ENCODE results near the gene ERI2. TPM values are rescaled to one million over a fixed set of nuclear protein-coding genes. Genes with fewer than 3 reads are reported as not detected.

The ERI2 gene, protein sequence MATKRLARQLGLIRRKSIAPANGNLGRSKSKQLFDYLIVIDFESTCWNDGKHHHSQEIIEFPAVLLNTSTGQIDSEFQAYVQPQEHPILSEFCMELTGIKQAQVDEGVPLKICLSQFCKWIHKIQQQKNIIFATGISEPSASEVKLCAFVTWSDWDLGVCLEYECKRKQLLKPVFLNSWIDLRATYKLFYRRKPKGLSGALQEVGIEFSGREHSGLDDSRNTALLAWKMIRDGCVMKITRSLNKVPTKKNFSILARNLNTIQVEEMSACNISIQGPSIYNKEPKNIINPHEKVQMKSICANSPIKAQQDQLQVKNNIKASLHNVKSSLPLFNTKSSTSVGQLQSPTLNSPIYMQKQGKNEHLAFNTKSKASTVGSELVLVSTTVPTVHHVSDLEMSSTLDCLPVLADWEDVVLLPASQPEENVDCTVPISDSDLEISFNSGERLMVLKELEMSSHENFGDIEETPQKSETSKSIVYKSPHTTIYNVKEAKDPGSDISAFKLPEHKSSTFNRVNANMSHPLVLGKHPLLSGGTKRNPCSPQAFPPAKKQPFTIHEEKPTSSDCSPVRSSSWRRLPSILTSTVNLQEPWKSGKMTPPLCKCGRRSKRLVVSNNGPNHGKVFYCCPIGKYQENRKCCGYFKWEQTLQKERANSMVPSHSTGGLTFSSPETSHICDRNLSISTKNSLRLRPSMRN
- total RNA-seq: 11.5 TPM
- long read RNA-seq, partial matches to known transcripts: 2 of 10 reads
- long read RNA-seq, other reads (novel, unspliced or antisense): 5 of 10 reads

GRCh38 chr16:20806168-20807050 lies at the start of gene ERI2, which contains the start of gene REXO5:
ERI2 (minus strand) TSS chr16:20806472; CDS start chr16:20806430, 42 bp downstream.
REXO5 (plus strand) TSS chr16:20806527; CDS start chr16:20806954, 427 bp downstream.
- ATAC-seq: peak; percentile 95
- peak; percentile 92 for DNase-seq
- intact Hi-C loops (cut with micrococcal nuclease): no loop called here

DNA sequence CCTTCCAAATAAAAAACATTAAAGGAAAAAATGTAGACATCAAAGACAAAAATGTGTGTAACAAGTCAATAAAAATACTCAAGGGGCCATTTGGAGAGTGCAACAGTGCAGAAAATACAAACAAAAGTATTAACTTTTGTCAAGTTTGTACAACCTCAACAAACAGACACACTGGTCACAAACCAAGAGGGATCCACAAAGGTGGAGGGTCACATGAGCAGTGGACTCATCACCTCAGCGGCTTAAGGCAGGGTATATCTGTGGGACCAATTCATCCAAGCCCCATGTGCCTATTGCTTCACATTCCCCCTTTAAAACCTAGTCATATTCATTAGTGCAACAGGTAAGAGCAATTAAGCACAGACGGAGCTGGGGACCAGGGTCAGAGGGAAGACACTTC lies 48.7 kb upstream of the ERI2 start:
- intact Hi-C loops (cut with micrococcal nuclease): loop anchor here (10.0 kb wide), 1 partner anchor 50 kb away; the partner anchor contains the start of genes DCUN1D3 and LYRM1
- no peak for ATAC-seq
- DNase-seq: no peak

DNA sequence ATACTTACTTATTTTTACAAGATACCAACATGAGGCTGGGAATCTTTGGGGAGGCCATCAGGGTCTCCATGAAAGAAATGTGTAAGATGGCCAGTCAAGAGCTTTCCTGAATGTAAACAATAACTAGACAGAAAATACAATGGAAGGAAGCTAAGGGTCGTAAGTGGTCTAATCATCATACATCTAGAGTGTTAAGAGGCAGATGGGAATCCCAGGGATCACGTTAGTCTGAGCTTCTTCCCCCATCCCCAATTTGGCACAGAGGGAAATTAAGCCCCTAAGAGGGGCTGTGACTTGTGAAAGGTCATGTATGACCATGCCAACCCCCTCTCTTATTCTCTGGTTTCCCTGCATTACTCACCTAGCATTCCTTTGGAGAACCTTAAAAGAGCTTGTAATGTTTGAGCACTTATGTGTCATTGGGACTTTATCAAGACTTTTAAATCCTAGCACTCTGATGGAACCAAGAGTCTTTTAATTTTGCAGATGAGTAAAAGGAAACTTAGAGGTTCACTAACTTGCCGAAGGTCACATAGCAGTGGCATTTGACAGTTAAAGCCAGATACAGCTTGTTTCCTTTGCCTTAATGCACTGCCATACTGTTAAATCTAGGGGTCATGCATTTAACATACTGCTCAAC lies 47.8 kb upstream of the ERI2 start:
- ATAC-seq: no peak
- no peak for DNase-seq
- intact Hi-C loops (cut with micrococcal nuclease): loop anchor here (10.0 kb wide), 1 partner anchor 51 kb away; the partner anchor contains the start of genes DCUN1D3 and LYRM1

DNA sequence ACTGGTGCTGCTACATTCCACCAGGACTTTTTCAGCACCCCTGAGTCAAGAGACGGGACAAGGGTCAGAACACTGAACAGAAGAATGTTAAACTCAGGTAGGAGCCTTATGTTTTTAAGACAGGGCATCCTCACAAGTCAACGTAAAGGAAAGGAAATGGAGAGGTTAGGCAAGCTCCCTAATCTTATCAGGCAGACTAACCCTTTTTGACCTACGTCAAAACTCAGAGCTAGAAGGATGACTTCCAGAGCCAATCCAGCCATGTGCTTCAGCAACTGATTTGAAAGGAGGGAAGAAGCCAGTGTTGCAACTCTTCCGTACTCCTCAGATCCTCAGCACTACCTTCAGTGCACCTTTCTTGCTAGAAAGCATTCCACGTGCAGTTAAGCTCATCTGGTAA lies 46.9 kb upstream of the ERI2 start:
- intact Hi-C loops (cut with micrococcal nuclease): loop anchor here (10.0 kb wide), 1 partner anchor 52 kb away; the partner anchor contains the start of genes DCUN1D3 and LYRM1
- no peak for DNase-seq
- peak; percentile 3 for ATAC-seq

DNA sequence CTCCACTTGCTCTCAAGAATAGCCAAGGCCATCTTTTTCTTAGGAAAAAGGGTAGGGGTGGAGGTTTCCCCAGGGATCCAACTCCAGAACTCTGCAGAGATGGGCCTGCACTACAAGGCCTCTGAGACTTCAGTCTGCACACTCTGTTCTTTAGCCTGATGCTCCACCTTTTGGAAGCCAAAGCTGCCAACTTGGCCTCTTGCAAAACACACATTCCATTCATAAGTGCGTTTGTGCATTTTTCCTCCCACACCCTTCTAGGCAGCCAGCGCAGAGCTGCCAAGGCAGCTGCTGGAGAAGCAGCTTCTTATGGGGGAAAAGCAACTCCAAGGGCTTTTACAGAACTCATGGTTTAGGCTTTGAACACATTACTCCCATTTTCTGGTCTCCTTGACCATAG lies 45.3 kb upstream of the ERI2 start:
- DNase-seq (peak; percentile 88), ATAC-seq (peak; percentile 95)

GRCh38 chr16:20850981-20851380 lies 44.7 kb upstream of the ERI2 start:
- intact Hi-C loops (cut with micrococcal nuclease): loop anchor here (10.0 kb wide), 1 partner anchor 54 kb away; the partner anchor contains the start of genes DCUN1D3 and LYRM1
- DNase-seq: no peak
- peak; percentile 41 for ATAC-seq

More for the DNA sequence above, 45.3 kb upstream of the ERI2 start:
- intact Hi-C loops (cut with micrococcal nuclease): loop anchor here (10.0 kb wide), 1 partner anchor 53 kb away; the partner anchor contains the start of genes DCUN1D3 and LYRM1

DNA sequence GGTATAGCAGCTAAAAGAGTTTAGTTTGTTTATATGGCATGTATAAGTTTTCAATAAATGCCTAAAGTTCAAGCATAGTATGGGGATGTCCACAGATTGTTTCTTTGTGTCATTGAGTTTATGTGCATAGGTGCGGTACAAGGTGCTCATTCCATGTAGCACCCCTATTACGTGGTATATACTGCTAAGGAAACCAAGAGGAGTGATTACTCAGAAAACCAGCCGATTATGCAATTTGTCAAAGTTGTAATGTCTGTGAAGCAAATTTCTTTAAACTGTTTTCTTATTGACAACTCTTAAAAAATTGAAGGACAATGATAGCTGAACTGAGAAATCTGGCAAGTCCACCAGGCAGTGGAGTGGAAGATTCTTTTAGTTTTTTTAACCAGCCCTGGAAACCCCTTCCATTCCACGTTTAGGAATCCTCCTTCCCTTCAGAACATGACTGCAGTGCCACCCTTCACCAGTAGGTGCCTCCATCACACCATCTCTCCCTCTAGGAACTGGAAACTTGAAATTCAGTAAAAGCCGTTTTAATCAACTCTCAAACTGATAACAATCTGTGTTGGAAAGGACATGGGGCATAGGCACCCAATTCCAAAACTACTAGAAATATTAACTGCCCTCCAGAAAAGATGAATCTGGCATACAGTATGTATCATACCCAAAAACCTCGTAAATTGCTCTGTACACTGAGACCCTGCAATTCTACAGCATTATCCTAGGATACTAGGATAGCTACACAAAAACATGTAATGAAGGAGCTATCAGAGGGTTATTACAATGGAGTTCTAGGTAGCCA lies 43.5 kb upstream of the ERI2 start:
- intact Hi-C loops (cut with micrococcal nuclease): loop anchor here (5.0 to 10.0 kb wide), 2 partner anchors 55 to 233 kb away; partner anchors contain the start of genes DCUN1D3 and LYRM1
- DNase-seq: peak; percentile 75

DNA sequence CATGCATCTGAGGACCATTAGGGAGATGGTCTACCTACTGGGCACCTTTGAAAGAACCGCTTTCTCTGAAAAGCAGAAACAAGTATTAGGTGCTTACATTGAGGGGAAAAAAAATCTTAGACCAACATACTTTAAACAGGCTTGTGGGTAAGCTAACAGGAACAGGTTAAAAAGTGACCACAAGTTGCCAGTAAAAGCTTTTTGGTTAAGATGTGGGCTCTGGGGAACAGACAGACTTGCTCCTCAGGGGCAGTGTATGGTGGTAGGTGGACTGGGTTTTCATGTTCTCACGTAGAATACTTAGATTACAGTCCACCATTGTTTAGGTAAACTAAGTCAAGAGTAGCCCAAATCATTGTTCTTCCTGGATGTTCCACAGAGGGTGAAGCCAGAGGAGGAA lies 41.3 kb upstream of the ERI2 start:
- ATAC-seq: no peak
- intact Hi-C loops (cut with micrococcal nuclease): loop anchor here (5.0 kb wide), 1 partner anchor 235 kb away; no protein-coding TSS in a partner anchor
- DNase-seq: no peak

More for the DNA sequence above, 43.5 kb upstream of the ERI2 start:
- ATAC-seq: peak; percentile 9

DNA sequence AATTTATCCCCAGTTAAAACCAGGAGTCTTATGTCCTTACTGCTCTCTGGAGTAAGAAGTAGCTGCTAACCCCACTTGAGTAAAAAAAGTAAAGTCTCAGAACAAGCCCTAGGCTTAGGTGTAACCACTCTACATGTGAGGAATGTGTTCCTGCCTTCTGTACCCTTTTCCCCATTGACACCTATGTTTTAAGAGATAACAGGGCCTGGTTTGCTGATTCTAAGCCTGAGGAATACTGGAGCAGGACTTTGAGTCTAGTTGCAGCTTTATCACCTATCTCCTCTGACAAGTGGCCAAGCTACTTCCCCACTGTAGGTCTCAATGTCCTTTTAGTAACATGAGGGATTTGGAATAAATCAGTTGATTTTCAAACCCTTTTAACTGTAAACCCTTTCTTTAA lies 40.3 kb upstream of the ERI2 start:
- intact Hi-C loops (cut with micrococcal nuclease): loop anchor here (5.0 kb wide), 1 partner anchor 236 kb away; no protein-coding TSS in a partner anchor
- ATAC-seq: no peak
- no peak for DNase-seq

GRCh38 chr16:20846030-20846429 lies 39.8 kb upstream of the ERI2 start:
- ATAC-seq: peak; percentile 89
- intact Hi-C loops (cut with micrococcal nuclease): loop anchor here (5.0 kb wide), 1 partner anchor 236 kb away; no protein-coding TSS in a partner anchor
- peak; percentile 72 for DNase-seq

- intact Hi-C loops (cut with micrococcal nuclease): no loop called here
- DNase-seq: no peak
- ATAC-seq: no peak
Measured at GRCh38 chr16:20844588-20844987, 38.3 kb upstream of the ERI2 start.

DNA sequence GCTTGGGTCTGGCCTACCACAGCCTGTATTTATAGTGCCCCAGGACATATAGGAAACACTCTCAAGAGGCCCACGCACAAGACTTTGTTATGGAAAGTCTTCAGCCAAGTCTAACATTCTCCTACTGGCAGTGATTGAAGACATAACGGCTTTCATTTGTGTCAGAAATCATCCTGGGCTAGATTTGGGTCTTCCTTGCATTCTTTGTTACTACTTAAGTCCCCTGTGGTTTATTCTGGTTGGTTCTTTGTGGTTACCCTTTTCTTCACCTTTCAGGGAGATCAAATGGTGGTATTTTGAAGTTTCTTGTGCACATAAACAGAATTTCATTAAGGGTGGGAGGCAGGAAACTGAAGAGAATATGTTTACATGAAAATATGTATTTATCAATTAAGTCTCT lies 37.8 kb upstream of the ERI2 start:
- intact Hi-C loops (cut with micrococcal nuclease): no loop called here
- ATAC-seq (no peak), DNase-seq (no peak)

DNA sequence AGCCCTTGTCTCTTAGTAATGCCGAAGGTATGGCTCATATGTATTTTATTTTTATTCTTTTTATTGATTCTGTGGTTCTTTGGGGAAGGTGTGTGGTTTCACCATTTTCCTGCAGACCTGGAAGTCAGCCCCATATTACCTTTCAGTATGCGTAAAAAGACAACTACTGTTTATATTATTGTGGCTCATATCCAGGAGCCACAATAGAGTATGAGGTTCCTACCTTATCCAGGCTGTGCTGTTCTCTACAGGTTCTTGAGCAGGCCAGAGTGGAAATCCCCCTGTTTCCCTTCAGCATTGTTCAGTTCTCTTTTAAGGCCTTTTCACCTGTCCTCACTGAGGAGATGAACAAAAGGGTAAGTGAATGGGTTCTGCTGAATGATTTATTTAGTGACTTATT lies 33.2 kb upstream of the ERI2 start:
- ATAC-seq (no peak), DNase-seq (no peak)
- intact Hi-C loops (cut with micrococcal nuclease): no loop called here

- intact Hi-C loops (cut with micrococcal nuclease): no loop called here
- no peak for DNase-seq
- no peak for ATAC-seq
Measured at GRCh38 chr16:20838240-20838639, 32.0 kb upstream of the ERI2 start.

GRCh38 chr16:20833086-20833485 lies 26.8 kb upstream of the ERI2 start:
- DNase-seq (no peak), ATAC-seq (peak; percentile 61)
- intact Hi-C loops (cut with micrococcal nuclease): no loop called here

GRCh38 chr16:20830372-20830771 lies 24.1 kb upstream of the ERI2 start:
- DNase-seq (no peak), ATAC-seq (no peak)
- intact Hi-C loops (cut with micrococcal nuclease): no loop called here

- no peak for DNase-seq
- ATAC-seq: no peak
- intact Hi-C loops (cut with micrococcal nuclease): no loop called here
Measured at GRCh38 chr16:20829536-20829935, 23.3 kb upstream of the ERI2 start.

Data from left ventricle myocardium superior (tissue), 1 donor.